ENCODE data around the gene KCTD8.

Gene KCTD8

DNA sequence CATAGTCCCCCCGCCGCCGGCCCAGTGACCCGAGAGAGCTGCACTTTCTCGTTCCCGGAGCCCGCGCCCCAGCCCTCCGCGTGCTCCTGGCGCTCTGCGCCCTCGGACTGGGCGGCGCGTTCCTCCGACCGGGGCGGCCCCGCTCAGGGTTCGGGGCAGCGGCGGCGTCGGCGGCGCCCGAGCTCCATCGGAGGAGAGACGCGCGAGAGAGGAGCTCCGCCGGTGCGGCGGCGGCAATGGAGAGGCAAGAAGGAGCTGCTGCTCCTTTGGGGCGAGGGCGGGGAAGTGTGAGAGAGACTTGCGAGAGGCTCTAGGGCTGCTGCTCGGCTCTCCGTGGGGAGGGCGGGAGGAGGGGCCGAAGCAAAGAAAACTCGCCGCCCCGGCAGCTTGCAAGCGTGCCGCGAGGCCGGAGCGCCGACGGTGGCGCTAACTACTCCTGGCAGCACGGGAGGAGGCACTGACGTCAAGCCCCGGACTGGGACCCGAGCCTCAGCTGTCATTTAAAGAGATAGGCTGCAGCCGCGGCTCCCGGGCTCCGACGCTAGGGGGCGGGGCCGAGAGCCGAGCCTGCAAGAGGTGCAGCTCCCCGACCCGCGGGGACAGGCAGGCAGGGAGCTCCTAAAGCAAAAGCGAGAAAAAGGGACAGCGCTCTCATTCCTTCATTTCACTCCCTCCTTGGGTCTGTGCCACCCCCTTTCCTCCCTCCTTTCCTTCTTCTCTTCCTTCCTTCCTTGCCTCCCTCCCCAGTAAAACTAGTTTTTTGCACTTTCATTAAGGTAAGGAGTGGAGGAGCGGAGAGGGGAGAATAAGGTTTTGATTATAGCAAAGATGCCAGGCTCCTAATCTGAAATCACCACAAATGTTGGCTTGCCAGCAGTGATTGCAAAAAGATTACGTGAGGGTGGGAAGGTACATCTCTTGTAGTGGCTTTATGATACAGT lies at the start of gene KCTD8:
Gene KCTD8, minus strand, starts transcription at position 289 of the 941 bp plus-strand sequence.
- peak within 1 kb of the TSS; percentile 68 for H3K9ac ChIP-seq (ENCODE audit: low read length)
- H3K27ac ChIP-seq (ENCODE audit: low read depth, low read length) = peak within 1 kb of the TSS; percentile 77
- H3K9me3 ChIP-seq (ENCODE audit: low read length) = no peaks in the 10 kb centered on the region
- no peaks in the 10 kb centered on the region for H3K36me3 ChIP-seq (ENCODE audit: insufficient read depth, low read length)
- H3K4me3 ChIP-seq (ENCODE audit: low read depth in 1 of 2, low read length in 2 of 2) = peak within 1 kb of the TSS; percentile 38 to 87
- H3K27me3 ChIP-seq (ENCODE audit: control insufficient read depth in 1 of 2, insufficient read depth in 2 of 2, low read length in 2 of 2) = peaks cover 3 to 6% of the 10 kb centered on the region in 2 donors
- H3K4me1 ChIP-seq (ENCODE audit: insufficient read depth, low read length) = peaks cover 8% of the 10 kb centered on the region

DNA sequence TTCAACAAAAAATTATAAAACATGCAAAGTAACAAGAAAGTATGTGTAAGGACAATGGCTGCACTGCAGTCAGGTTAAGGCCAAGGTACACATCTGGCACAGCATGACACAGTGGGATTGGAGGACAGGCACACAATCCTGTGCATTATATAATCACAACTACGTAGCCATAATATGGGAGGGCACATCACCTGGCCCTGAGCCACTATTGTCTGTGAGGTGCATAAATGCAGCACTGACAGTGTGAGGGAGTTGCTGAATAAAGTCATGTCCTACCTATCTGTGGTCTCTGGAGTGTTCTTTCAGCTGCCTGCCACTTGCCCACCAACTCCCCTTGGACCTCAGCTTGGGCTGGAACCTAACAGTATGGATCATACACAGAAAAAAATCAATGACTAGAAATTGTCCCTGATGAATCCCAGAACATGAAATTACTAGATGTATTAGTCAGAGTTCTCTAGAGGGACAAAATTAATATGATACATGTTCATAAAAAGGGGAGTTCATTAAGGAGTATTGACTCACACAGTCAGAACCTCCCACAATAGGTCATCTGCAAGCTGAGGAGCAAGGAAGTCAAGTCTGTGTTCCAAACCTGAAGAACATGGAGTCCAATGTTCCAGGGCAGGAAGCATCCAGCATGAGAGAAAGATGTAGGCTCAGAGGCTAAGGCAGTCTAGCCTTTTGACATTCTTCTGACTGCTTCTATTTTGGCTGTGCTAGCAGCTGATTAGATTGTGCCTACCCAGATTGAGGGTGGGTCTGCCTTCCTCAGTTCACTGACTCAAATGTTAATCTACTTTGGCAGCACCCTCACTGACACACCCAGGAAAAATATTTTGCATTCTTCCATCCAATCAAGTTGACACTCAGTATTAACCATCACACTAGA lies 46.4 kb upstream of the KCTD8 start:
- Histone ChIP-seq H3K9ac (ENCODE audit: low read length) (no peak overlapping the region), H3K4me3 (ENCODE audit: low read depth in 1 of 2, low read length in 2 of 2) (no peak overlapping the region), H3K27ac (ENCODE audit: low read depth, low read length) (no peak overlapping the region), H3K36me3 (ENCODE audit: insufficient read depth, low read length) (no peaks in the 10 kb centered on the region), H3K9me3 (ENCODE audit: low read length) (no peaks in the 10 kb centered on the region), H3K27me3 (ENCODE audit: control insufficient read depth in 1 of 2, insufficient read depth in 2 of 2, low read length in 2 of 2) (no peaks in the 10 kb centered on the region), H3K4me1 (ENCODE audit: insufficient read depth, low read length) (no peaks in the 10 kb centered on the region)

DNA sequence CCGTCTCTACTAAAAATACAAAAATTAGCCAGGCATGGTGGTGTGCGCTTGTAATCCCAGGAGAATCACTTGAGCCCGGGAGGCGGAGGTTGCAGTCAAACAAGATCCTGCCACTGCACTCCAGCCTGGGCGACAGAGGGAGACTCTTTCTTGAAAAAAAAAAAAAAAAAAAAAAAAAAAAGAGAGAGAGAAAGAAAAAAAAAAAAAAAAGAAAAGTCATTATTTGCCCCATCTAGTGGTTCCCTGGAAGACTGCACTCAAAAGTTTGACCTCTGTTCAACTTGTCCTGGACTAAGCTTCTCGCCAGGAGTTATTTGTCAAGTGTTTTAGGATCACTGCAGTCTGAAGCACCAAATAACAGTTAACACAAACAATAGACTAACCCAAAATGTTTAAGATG lies 45.3 kb upstream of the KCTD8 start:
- H3K36me3 ChIP-seq (ENCODE audit: insufficient read depth, low read length) = no peaks in the 10 kb centered on the region
- H3K27ac ChIP-seq (ENCODE audit: low read depth, low read length) = no peak overlapping the region
- H3K4me1 ChIP-seq (ENCODE audit: insufficient read depth, low read length) = no peaks in the 10 kb centered on the region
- H3K27me3 ChIP-seq (ENCODE audit: control insufficient read depth in 1 of 2, insufficient read depth in 2 of 2, low read length in 2 of 2) = no peaks in the 10 kb centered on the region
- no peaks in the 10 kb centered on the region for H3K9me3 ChIP-seq (ENCODE audit: low read length)
- H3K4me3 ChIP-seq (ENCODE audit: low read depth in 1 of 2, low read length in 2 of 2) = no peak overlapping the region
- H3K9ac ChIP-seq (ENCODE audit: low read length) = no peak overlapping the region

DNA sequence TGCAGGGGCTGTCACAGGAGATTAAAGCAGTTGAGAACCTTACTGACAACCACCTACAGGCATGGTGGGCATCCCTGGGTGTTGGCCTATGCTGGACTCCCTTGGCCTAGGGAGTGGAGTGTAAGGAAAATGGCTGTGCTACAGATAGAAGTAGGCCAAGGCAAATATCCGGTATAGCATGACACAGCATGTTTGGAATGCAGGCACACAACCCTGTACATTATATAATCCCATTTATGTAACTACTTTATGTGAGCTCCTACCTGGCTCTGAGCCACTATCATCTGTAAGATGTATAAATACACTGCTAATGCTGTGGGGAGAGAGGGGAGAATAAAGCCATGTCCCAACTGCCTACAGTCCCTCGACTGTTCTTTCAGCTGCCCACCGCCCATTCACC lies 38.7 kb upstream of the KCTD8 start:
- Histone ChIP-seq H3K27me3 (ENCODE audit: control insufficient read depth in 1 of 2, insufficient read depth in 2 of 2, low read length in 2 of 2) (no peaks in the 10 kb centered on the region), H3K9me3 (ENCODE audit: low read length) (no peaks in the 10 kb centered on the region), H3K4me1 (ENCODE audit: insufficient read depth, low read length) (no peaks in the 10 kb centered on the region), H3K36me3 (ENCODE audit: insufficient read depth, low read length) (no peaks in the 10 kb centered on the region), H3K9ac (ENCODE audit: low read length) (no peak overlapping the region), H3K4me3 (ENCODE audit: low read depth in 1 of 2, low read length in 2 of 2) (no peak overlapping the region), H3K27ac (ENCODE audit: low read depth, low read length) (no peak overlapping the region)

DNA sequence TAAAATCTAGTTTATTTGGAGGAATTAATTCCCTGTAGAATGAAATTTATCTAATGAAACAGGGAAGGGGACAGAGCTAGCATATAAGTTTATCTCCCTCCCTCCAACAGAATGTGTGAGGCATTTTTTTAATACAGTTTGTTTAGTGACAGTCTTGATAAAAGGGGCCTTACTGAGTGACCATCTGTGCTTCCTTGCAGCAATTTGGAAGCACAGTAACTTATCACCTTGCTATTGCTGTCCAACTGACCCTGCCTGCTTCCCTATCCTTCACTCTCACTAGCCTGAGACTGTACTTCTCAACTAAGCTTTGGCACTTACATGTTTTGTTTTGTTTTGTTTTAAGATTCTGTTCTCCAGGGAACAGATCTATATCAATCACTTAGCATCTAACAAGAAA lies 31.1 kb upstream of the KCTD8 start:
- Histone ChIP-seq H3K27ac (ENCODE audit: low read depth, low read length) (no peak overlapping the region), H3K36me3 (ENCODE audit: insufficient read depth, low read length) (no peaks in the 10 kb centered on the region), H3K27me3 (ENCODE audit: control insufficient read depth in 1 of 2, insufficient read depth in 2 of 2, low read length in 2 of 2) (no peaks in the 10 kb centered on the region), H3K4me1 (ENCODE audit: insufficient read depth, low read length) (no peaks in the 10 kb centered on the region), H3K9ac (ENCODE audit: low read length) (no peak overlapping the region), H3K9me3 (ENCODE audit: low read length) (no peaks in the 10 kb centered on the region), H3K4me3 (ENCODE audit: low read depth in 1 of 2, low read length in 2 of 2) (no peak overlapping the region)

DNA sequence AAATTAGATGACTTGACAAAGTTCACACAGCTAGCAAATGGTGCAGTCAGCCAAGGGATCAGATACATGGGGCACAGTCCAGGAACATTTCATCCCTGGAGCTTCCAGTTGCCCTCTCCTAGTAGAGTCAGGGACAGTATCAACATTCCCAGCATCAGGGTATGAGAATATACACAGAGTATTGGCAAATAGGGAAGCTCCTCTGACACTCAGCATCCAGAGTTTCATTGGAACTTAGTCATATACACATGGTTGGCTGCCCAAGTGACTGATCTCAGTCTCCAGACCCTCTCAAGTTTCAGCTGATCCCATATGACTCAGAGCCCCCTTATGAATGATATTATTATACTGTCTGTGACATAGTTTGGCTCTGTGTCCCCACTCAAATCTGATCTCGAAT lies 13.7 kb upstream of the KCTD8 start:
- no peak overlapping the region for H3K27ac ChIP-seq (ENCODE audit: low read depth, low read length)
- no peak overlapping the region for H3K9ac ChIP-seq (ENCODE audit: low read length)

DNA sequence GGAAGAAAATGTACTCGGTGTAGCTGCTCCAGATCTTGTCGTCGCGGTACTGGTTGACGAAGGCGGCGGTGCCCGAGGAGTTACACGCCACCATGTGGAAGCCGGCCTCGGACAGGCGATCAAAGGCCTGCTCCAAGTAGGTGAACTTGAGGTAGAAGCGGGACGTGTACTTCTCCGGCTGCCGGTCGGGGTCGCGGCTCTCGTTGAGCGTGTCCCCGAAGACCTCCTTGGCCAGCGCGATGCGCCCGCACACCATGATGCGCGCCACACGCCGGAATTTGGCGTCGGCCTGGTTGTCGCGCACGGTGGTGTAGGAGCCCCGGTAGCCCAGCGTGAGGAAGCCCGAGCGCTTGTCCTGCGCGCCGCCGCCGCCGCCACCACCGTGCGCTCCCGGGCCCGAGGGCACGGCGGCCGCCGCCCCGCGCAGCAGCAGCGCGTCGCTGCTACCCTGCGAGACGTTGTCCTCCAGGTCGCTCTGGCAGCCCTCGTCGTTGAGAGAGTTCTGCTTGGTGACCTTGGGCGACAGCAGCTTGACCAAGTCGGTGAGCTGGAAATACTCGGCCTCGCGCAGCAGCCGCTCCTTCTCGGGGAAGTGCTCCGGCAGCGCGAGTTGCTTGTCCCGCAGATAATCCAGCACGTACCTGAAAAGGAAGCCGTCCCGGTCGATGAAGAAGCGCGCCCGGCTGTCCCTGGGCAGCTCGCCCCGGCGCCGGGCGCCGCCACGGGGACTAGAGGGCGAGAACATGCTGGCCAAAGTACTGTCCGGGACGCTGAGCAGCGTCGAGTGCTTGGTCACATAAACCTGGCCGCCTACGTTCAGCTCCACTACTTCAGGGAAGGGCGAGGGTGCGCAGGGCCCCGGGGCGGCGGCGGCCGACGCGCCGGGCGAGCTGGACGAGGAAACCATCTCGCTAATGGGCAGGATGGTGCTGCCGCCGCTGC lies 775 bp downstream of the KCTD8 start:
- H3K9ac ChIP-seq (ENCODE audit: low read length) = peak overlapping the region; percentile 53
- H3K27ac ChIP-seq (ENCODE audit: low read depth, low read length) = peak overlapping the region; percentile 77
- no peaks in the 10 kb centered on the region for H3K36me3 ChIP-seq (ENCODE audit: insufficient read depth, low read length)
- H3K9me3 ChIP-seq (ENCODE audit: low read length) = no peaks in the 10 kb centered on the region
- H3K4me1 ChIP-seq (ENCODE audit: insufficient read depth, low read length) = peaks cover 8% of the 10 kb centered on the region
- peak overlapping the region; percentile 38 to 87 for H3K4me3 ChIP-seq (ENCODE audit: low read depth in 1 of 2, low read length in 2 of 2)
- peaks cover 3 to 6% of the 10 kb centered on the region in 2 donors for H3K27me3 ChIP-seq (ENCODE audit: control insufficient read depth in 1 of 2, insufficient read depth in 2 of 2, low read length in 2 of 2)

More for the DNA sequence above, 13.7 kb upstream of the KCTD8 start:
- Histone ChIP-seq H3K9me3 (ENCODE audit: low read length) (no peaks in the 10 kb centered on the region), H3K4me3 (ENCODE audit: low read depth in 1 of 2, low read length in 2 of 2) (no peak overlapping the region), H3K4me1 (ENCODE audit: insufficient read depth, low read length) (no peaks in the 10 kb centered on the region), H3K27me3 (ENCODE audit: control insufficient read depth in 1 of 2, insufficient read depth in 2 of 2, low read length in 2 of 2) (no peaks in the 10 kb centered on the region), H3K36me3 (ENCODE audit: insufficient read depth, low read length) (no peaks in the 10 kb centered on the region)

DNA sequence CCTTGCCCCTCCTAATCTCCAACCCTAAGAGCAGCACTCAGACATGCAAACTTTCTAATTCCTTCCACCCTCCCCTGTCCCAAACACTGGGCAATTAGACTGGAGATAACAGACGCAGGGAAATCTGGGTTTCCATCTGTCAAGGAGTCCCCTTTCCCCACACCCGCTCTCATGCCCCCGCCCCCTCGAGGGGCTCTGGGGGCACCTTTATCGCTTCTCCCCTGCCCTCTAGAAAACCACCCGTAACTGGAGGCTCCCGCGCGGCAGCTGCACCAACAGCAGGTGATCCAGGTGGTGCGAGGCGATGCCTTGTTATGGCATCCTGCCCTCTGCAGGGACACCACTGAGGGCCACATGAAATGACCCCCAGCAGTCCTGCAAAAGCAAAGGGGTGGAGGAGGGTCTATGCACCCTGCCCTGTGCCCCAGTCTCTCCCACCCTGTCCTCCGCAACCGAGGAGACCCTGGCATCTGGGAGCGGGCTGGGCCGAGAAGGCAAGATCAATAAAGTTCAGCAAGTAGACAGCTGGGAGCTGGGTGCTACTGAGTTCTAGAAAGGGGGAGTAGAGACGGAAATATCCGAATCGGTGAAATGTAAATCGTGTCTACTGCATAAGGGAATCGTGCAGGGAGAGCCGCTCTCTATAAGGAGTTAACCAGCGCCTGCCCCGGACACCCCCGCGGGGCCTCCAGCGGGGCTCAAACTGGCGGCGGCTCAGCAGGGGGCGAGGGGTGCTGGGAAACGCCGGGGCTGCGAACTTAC lies 1.6 kb downstream of the KCTD8 start:
- Histone ChIP-seq H3K27ac (ENCODE audit: low read depth, low read length) (peak overlapping the region; percentile 77), H3K4me1 (ENCODE audit: insufficient read depth, low read length) (peaks cover 8% of the 10 kb centered on the region), H3K4me3 (ENCODE audit: low read depth in 1 of 2, low read length in 2 of 2) (peak overlapping the region; percentile 38 to 87), H3K27me3 (ENCODE audit: control insufficient read depth in 1 of 2, insufficient read depth in 2 of 2, low read length in 2 of 2) (peaks cover 3 to 6% of the 10 kb centered on the region in 2 donors), H3K9me3 (ENCODE audit: low read length) (no peaks in the 10 kb centered on the region), H3K36me3 (ENCODE audit: insufficient read depth, low read length) (no peaks in the 10 kb centered on the region), H3K9ac (ENCODE audit: low read length) (peak overlapping the region; percentile 53)

DNA sequence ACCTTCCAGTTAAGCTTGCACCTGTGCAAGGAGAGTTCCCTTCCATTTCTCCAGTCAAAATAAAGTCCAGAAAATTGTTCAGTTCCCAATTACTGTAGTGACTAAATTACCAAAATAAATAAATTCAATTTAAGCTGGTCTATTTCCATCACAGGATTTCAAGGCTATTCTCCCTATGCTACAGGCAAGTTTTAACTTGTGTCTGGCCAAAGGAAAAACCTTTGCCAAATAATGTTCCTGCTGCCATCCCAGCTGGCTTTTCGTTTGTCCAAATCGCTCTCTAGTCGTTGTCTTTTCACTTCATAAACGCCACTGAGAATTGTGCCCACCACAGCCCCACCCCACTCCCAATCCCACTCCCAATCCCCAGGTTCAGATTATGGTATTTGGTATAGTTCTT lies 2.4 kb downstream of the KCTD8 start:
- Histone ChIP-seq H3K4me1 (ENCODE audit: insufficient read depth, low read length) (peaks cover 8% of the 10 kb centered on the region), H3K36me3 (ENCODE audit: insufficient read depth, low read length) (no peaks in the 10 kb centered on the region), H3K27me3 (ENCODE audit: control insufficient read depth in 1 of 2, insufficient read depth in 2 of 2, low read length in 2 of 2) (peaks cover 3 to 6% of the 10 kb centered on the region in 2 donors), H3K27ac (ENCODE audit: low read depth, low read length) (no peak overlapping the region), H3K9me3 (ENCODE audit: low read length) (no peaks in the 10 kb centered on the region), H3K9ac (ENCODE audit: low read length) (peak overlapping the region; percentile 53), H3K4me3 (ENCODE audit: low read depth in 1 of 2, low read length in 2 of 2) (peak overlapping the region; percentile 38 to 87)

DNA sequence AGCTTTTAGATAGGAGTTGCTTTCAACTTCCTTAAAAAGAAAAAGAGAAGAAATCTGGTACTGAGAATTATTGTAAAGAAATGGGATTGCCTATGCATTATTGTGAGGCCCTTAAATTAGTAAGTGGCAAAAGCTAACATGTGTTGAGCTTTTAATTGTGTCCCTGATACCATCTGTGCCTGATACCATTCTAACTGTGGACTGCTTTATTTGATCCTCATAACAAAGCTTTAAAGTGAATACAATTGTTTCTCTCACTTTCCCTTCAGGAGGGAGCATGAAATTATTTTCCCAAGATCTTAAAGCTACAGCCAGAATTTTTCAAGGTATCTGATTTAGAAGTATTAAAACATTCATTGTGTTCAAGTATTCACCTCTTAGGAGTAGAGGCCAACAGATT lies 9.9 kb downstream of the KCTD8 start:
- H3K4me3 ChIP-seq (ENCODE audit: low read depth in 1 of 2, low read length in 2 of 2) = no peak overlapping the region
- no peak overlapping the region for H3K27ac ChIP-seq (ENCODE audit: low read depth, low read length)
- H3K4me1 ChIP-seq (ENCODE audit: insufficient read depth, low read length) = no peaks in the 10 kb centered on the region
- no peaks in the 10 kb centered on the region for H3K27me3 ChIP-seq (ENCODE audit: control insufficient read depth in 1 of 2, insufficient read depth in 2 of 2, low read length in 2 of 2)
- no peaks in the 10 kb centered on the region for H3K36me3 ChIP-seq (ENCODE audit: insufficient read depth, low read length)
- H3K9me3 ChIP-seq (ENCODE audit: low read length) = no peaks in the 10 kb centered on the region
- no peak overlapping the region for H3K9ac ChIP-seq (ENCODE audit: low read length)
